DMS 273 treated with DMSO at 0.1 percent for 48 hours (cell line): Measurements from ENCODE around the gene IVL.

ENCODE experiments used
- DNase-seq: peaks from one replicate; lab custom pipeline; 2025; lab: John Stamatoyannopoulos, UW

Gene IVL, protein sequence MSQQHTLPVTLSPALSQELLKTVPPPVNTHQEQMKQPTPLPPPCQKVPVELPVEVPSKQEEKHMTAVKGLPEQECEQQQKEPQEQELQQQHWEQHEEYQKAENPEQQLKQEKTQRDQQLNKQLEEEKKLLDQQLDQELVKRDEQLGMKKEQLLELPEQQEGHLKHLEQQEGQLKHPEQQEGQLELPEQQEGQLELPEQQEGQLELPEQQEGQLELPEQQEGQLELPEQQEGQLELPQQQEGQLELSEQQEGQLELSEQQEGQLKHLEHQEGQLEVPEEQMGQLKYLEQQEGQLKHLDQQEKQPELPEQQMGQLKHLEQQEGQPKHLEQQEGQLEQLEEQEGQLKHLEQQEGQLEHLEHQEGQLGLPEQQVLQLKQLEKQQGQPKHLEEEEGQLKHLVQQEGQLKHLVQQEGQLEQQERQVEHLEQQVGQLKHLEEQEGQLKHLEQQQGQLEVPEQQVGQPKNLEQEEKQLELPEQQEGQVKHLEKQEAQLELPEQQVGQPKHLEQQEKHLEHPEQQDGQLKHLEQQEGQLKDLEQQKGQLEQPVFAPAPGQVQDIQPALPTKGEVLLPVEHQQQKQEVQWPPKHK

DNA sequence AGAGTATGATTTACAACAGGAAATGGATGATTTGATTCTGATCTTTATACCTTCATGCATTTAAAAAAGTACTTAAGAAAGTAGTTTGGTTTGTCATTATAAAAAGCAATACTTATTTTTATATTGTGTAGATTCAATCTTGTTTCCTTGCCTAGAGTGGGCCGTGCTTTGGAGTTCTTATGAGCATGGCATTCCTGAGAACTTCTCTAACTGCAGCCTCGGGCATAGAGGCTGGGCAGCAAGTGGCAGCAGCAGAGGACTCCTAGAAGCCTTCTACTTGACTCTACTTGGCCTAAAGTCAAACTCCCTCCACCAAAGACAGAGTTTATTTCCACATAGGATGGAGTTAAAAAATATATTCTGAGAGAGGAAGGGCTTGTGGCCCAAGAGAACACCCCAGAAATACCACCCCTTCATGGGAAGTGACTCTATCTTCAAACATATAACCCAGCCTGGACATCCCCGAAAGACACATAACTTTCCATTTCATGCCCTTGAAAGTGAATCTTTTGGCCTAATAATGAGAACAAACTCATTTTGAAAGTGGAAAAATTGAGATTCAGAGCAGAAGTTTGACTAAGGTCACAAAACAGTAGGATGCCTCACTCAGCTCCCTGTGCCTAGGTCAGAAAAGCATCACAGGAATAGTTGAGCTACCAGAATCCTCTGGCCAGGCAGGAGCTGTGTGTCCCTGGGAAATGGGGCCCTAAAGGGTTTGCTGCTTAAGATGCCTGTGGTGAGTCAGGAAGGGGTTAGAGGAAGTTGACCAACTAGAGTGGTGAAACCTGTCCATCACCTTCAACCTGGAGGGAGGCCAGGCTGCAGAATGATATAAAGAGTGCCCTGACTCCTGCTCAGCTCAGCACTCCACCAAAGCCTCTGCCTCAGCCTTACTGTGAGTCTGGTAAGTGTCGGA, at the start of gene IVL:
TSS of gene IVL (plus strand) at position 861 of the 916 bp plus-strand sequence. CDS start 1,252 bp downstream, outside the sequence.
- no peak for DNase-seq

DNA sequence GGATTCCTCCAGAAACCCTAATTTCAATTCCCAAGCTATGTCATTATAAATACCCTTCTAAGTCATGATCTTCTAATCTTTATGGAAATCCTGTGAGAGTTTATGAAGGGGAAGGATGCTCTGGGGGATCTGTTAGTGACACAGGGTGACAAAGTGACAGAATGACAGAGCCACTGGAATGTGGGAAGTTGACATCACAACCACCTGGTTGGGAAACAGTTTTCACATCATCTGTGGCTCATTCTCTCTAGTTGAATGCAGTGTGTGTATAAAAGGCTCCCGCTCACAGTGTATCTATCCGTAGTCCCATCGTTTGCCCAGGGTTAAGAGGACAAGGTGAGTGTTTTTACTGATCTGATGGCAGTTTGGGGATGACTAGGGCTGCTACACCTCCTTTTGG, 48.6 kb upstream of the IVL start, which contains the start of gene LCE7A:
TSS of gene LCE7A (plus strand) at position 301 of the 400 bp plus-strand sequence. CDS start 702 bp downstream, outside the sequence.
- no peak for DNase-seq

DNA sequence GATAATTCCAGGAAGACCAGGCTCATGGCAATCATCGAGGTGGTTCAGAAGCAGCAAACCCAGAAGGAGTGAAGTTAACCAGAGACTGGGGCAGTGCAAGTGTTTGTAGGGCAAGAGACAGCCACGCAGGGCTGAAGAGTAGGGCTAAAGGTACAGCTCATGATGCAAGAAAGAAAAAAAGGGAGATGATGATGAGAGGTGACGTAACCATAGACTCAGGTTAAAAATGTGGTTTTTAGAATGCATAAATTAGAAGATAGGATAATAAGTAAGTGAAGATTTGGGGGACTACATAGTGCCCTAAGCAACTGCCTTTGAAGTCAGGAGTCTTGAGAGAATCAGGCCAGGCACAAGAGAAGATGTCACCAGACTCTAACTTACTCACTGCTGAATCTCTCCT, 48.2 kb upstream of the IVL start:
- no peak for DNase-seq

DNA sequence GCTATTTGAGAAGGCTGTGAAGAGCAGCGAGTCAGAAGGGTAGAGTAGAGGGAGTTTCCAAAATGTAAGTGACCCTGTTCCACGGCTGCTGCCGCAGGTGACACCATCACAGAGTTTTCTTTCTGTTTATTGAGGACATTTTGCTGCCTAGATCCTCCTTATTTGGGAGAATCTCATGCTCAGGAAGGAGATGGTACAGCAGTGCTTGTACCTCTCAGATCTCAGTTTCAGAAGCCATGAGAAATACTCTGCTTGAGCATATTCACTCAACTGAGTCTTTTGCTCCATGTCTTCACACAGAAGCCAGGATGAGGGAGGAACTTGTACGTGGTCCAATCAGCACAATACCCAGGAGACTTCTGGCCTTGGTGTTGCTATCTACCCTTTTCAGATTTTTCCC, 47.0 kb upstream of the IVL start:
- no peak for DNase-seq

DNA sequence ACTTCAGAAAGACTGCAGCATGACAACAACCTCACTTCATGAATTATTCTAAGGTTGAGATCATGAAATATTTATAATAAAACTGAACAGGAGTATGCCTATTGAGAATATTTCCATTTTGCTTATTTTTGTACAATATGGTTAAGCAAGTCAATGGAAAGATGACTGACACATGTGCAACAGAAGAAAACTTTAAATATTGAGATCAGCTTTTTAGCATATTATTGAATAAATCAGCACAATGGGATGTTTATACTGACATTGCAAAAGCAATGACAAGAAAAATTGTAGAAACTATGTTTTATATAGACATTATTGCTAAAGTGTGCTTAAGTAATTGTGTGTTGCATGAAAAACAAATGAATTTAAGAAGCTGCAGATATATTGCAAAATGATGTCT, 43.9 kb upstream of the IVL start:
- no peak for DNase-seq

DNA sequence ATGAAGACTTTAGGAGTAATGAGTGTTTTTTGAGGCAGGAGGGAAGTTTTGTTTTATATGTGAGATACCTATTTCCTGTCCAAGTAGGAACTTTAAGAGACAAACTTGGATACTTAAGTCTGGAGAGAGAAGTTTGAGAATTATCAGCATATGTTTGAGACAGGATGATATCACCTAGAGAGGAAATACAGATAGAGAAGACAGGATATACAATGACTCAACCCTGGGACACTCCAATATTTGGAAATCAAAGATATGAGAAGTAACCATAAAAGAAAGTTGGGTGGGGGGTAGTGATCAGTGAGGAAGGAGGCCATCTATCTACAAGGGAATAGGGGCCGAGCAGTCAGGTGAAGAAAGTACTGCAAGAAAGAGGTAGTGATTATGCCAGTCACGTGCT, 42.0 kb upstream of the IVL start:
- no peak for DNase-seq

DNA sequence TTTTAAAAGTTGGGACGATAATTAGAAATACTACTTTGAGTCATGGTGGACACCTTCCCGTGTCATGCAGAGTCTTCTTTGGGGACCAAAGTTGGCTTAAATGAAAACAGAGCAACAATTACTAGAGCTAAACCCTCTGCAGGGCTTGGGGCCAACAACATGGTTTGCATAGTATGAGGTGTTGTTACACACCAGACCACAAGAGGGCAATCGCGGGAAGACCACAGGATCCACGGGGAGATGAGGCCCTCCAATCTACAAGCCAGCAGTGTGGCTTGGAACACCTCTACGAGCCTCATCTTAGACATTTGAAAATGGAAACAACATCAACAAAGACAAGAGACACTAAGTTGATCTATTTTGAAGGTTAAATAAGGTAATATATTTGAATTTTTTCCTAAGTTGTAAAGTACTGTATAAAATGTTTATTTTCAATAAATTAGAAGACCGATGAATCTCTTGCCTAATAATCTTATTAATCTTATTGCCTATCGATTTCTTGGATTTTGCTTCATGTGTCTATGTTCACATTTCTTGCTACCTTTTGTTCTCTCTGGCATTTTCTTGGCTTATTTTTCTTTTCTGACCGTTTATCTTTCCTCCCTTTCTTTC, 38.4 kb upstream of the IVL start:
- DNase-seq, result no peak

DNA sequence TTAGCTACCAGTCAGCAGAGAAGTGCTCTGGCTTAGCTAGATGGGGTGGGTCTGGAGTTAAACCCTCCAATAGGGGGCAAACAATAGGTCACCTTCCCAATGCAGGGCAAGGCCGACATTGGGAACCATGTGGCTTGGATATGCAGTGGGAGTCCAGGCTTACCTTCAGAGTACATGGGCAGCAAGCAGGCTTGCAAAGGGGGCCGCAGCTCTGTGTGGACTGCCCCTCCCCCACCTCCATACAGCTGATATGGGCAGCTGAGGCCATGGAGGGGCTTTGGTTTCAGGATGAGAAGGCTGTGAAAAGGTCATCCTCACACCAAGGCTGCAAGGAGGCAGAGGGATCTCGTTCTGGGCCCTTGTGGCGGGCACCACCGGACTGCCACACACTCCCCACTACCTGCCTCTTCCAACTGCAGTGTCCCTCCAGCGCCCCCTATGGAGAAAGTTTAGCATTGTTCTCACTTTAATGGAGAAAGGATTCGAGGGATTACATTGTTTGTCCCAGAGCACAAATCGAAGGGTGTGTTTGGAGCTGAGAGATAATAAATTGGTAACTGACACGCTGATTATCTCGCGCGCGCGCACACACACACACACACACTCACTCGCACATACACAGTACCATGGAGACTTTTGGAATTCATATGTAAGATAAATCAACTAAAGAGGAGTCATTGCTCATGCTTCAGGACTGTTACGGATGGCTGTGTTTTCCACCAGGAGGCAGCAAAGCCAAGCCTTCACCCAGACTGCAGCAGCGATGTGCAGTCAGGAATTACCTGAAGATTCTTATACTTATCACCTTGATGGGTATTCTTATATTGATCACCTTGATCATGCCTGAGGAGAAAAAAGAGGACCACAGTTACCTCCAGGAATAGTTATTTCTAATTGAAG, 37.3 kb upstream of the IVL start:
- no peak for DNase-seq

DNA sequence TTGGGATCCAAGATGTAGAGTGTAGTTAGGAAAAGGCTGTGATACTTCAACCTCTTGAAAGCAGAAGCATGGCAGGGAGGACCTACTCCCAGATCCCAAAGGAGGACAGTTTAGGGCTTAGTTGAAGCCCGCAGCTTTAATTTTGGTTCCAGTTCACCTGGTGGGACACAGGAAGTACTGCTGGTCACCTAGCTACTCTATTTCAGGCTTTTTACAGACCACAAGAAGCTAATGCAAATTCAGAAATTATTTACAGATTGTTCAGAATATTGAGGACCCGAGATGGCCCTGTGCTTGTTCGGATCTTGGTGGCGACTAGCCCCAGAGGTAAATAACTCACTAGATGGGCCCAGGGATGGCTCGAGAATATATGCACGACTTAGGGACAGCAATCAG, 36.6 kb upstream of the IVL start:
- no peak for DNase-seq

DNA sequence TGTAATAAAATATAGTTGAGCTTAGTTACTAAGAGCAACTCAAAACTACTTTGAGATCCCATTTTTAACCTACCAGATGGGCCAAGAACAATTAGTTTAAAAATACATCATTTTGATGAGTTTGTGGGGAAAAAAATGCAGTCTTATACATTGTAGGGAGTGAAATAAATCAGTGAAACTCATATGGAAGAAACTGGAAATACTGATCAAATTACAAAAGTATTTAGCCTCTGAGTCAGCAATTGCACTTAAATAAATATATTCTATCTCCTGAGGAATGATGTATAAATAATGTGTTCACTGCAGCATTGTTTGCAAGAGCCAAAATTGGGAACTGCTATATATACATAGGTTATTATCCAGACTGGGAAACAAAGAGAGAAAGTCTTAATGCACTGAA, 34.9 kb upstream of the IVL start:
- DNase-seq, result no peak

DNA sequence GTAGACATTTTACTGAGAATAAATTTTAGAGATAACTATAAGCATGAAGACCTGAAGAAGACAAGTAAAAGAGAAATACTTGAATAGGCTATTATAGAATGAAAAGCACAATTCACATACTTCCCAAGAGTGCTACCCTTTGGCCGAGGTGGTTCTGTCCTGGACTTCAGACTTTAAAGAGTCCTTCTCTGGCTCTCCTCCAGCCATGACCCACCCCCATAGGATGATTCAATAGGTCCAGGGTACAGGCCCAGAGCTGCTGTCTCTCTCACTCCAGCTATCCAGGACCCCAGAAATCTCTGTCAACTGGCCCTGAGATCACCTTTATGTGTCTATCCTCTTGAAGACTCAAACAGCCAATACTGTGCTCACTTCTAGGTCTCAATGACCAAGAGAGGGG, 31.5 kb upstream of the IVL start:
- no peak for DNase-seq

DNA sequence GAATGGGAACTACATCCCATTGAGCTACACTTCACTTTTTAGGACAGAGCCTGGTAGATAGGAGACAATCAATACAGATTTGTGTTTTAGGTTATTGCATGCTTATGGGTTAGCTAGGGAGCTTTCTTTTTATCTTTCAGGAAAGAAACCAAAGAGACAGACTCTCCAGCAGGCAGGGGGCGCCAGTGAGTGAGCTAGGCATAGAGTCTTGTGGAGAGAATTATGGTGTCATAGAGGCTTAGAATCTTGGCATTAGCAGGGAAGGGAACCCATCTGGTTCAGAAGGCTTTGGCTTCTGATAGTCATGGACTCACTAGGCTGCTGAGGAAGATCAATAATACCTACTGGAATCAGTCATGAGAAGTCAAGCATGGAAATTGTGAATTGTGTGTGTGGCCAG, 30.3 kb upstream of the IVL start, which contains the start of gene SMCP:
TSS of gene SMCP (plus strand) at position 281 of the 400 bp plus-strand sequence. CDS start 6,101 bp downstream, outside the sequence.
- DNase-seq, result no peak

DNA sequence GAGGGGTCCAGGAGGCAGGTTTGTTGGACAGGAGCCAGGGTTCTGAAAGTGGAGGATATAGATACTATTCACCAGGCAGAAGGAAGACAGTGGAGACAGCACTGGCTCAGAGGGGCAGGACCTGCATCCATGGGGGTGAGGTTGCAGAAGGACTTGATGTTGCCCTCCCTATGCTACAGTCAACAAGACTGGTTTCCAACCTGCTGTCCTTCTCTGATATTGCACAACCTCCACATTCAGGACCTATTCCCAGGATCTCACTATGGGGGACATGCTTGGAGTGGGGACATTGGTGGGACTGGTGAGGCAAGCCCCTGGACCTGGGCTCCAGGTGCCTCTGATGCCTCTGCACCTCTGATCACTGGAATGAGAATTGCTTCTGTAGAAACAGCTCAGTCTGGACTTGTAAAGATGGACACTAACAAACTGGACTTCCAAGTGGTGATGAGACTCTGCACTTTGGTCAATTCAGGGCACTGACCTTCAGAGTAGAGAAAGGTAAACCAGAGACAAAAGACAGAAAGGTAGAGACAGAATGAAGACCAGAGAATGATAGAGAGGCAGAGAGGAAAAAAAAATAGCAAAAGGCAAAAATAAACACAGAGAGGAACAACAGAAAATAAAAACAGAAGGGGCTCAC, 28.7 kb upstream of the IVL start:
- DNase-seq, result no peak

DNA sequence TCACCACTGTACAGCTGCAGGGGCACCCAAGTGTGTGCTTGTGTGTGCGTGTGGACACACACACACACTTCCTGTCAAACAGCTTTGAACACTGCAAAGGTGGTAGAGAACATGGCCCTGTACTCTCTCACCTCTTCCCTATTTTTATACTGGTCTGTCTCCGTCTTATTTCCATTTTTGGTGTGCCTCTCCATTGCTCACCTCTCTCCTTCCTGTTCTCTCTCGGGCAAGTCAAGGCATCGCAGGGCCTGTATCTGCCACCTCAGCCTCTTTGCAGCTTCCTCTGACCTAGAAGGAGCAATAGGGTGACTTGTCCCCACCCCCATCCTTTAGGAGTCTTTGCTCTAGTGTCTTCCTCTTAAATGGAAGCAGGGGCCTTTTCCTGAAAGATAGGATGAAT, 28.0 kb upstream of the IVL start:
- DNase-seq, result no peak

DNA sequence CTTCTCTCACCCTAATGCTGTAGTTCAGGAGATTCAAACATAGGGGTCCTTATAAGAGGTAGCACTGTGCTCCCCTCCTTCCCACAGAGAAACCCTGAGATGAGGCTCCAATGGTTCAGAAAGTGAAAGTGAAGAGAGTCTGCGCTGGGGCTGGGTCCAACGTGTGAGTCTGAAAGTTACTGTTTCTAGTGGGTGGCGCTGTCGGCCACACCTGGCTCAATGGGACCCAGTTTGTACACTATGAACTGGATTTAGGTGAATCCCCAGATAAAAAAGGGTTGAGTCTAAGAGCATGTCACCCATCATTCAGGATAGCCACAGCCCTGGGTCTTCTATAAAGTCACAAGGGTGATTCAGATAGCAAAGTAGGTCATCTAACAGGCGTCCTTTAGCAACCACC, 27.4 kb upstream of the IVL start:
- no peak for DNase-seq

DNA sequence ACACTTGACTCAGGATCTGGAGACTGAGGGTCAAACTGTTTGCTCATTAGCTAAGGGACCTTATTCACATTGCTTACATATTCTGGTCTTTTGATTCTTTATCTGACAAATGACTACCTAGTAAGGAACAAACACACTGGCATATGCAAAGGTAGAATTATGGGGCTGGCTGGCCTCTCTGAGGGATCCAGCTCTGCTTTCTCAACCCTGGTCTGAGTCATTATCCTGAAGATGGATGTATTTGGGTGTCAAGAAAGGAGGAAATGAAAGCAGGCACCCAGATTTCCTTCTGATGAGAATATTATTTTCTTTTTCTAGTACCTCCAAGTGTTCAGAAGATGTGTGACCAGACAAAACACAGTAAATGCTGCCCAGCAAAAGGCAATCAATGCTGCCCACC, 24.3 kb upstream of the IVL start:
- DNase-seq, result no peak

DNA sequence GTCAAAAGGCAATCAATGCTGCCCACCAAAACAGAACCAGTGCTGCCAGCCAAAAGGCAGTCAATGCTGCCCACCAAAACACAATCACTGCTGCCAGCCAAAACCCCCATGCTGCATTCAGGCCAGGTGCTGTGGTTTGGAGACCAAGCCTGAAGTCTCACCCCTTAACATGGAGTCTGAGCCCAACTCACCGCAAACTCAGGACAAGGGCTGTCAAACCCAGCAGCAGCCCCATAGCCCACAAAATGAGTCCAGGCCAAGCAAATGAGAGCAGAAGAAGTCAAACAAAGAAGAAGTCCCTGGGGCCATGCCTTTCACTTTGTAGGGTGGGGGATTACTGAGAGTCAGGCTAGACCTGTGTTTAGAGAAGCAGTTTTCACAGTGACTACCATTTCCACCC, 23.8 kb upstream of the IVL start:
- DNase-seq, result no peak

DNA sequence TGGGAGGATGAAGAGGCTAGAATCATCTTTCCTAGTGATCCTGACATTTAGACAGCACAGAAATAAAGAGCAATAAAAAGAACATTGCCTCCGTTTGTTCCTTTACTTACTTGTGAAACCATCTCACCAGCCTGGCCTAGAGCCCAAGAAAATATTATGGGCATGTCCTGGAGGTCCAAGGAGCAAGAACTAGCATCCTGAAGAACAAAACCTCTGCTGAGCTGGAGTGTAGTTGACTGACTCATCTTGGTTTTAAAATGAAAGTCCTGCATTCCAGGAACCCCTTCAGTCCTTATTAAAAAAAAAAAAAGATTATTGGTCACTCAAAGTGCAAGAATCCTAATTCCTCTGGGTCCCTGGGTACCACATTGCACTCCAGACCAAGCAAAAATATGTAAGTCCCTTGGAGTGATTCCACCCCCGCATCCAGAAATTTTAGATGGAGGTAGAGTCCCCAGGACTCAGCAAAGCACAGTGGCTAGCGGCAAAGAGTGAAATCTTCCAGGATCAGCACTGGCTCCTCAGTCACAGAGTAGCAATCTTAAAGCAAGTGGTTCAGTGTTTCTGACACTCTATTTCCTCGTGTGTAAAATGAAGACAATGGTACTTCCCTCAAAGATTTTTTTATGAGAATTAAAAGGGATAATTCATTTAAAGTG, 23.3 kb upstream of the IVL start:
- DNase-seq, result no peak

DNA sequence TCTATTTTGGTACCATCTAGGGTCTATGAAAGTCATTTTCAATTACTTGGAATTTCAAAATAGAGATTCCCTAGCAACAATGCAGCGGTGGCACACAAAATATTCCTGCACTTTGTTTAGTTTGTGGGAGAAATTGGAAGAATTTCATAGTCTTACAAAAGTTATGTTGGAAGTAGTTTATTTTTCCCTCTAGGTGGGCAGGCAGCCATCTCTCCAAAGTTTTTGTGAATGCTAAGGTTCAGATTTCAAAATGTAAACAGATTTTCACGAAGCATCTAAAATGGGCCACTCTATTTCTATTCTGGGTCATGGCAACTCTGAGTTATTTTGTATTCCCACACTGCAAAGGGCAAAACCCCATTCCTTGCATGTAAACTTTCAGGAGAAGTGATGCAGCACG, 22.3 kb upstream of the IVL start:
- DNase-seq, result no peak
